Stimulated activated CD4-positive, alpha-beta T cell treated with anti-CD3 and anti-CD28 coated beads, Interleukin-1b, Interleukin-23, amount 100 ng/mL, for 48 hours (primary cell): ENCODE measurements around the gene BTF3L4.
A peak's percentile ranks its signal among the peaks of the same experiment; 100 is the strongest.

Source experiments
- DNase-seq: peaks from one replicate; pipeline ENCODE4 v3.0.0-alpha.2; 2020

Gene BTF3L4

DNA sequence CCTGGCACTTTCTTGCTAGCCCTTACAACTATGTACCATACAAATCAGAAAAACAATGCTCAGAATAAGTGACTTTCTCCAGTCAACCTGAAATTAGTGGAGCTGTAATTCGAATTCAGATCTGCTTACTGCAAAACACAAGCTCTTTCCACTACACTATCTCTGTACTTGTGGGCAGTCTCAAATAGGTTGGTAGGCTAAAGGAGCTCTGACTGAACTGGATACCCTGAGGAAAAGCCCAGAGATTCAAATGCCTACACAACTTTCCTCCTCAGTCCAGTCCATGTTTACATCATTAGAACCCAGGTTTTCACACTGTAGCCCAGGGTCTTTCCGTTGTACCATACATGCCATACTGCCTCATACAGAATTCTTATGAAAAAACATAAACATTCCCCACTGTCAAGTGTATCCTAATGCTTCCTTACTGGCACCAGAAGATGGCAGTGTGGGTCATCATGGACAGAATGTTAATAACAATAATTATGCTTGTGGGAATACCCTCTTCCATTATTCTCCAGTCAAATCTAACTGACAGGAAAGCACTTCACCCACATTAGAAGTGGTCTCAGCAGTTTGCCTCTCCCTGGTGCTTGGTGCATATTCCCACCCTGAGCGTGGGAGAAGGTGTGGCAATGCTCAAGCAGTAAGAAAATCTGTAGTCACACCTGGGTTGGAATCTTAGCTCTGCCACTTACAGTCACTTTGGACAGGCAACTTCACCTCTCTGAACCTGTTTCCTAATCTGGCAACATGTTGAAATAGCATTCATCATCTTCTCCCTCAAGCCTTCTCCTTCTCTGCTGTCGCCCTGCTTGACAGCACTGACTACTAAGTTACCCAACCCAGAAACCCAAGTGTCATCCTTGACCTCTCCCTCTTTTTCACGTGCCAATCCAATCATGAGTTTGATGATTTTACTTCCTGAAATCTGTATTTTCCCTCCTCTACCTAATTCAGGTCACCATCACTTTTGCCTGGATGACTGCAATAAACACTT is 71.4 kb downstream of the BTF3L4 start:
- DNase-seq = no peak

DNA sequence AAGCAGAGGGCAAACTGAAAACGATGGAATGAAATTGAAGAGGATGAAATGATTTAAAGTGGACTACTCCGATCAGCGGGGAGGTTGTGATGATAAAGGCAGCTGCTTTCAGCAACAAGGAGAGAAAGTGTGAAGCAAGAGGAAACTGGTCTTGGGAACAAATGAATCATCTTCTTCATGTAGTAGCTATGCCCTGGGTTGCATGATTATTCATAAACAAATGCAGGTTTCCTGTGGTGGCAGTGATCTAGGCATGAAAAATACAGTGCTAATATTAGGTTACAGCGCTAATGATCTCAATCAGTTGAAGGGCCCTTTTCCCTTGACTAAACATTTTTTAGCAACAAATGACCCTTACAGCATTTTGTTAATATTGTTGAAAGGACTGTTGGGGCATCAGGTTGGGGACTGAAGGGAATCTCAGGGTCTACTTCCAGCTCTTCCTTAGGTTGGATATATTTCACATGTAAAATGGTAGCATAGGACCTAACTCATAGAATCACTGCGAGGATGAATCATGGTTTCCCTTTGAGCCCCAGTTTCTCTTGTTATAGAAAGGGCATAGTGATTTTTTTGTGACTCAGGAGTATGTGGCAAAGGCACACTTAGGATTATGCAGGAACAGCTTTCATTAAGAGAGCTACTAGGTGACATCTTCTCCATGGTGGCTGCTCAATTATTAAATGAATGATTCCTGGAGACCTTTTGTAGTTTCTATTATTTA is 83.9 kb downstream of the BTF3L4 start:
- DNase-seq = peak; percentile 25
